Activated CD4-positive, alpha-beta T cell treated with anti-CD3 and anti-CD28 coated beads, Interleukin-2, amount 50 U/mL, for 16 hours (primary cell): Measurements from ENCODE around the gene MTA2.
"Not testable (repeated sequence)": the region's sequence is repeated elsewhere in the genome, so short reads cannot be mapped to it uniquely, and the experiment has no call there.

Source experiments
- DNase-seq: peaks from one replicate; pipeline ENCODE4 v3.0.0-alpha.2; 2020

Gene MTA2

GRCh38 chr11:62565100-62565802, 36.4 kb downstream of the MTA2 start:
- no peak for DNase-seq

GRCh38 chr11:62561677-62562230, 39.9 kb downstream of the MTA2 start:
- DNase-seq = not testable (repeated sequence)

GRCh38 chr11:62560566-62561103, 41.0 kb downstream of the MTA2 start:
- DNase-seq = peak; percentile 77

- not testable (repeated sequence) for DNase-seq
Measured at GRCh38 chr11:62559626-62560025, 42.0 kb downstream of the MTA2 start.

GRCh38 chr11:62559204-62559603, 42.5 kb downstream of the MTA2 start:
- DNase-seq = no peak

GRCh38 chr11:62558669-62559068, 43.0 kb downstream of the MTA2 start:
- no peak for DNase-seq

GRCh38 chr11:62556875-62557631, 44.6 kb downstream of the MTA2 start:
- peak; percentile 94 for DNase-seq

- DNase-seq = peak; percentile 97
Measured at GRCh38 chr11:62556108-62556874, 45.4 kb downstream of the MTA2 start.

- peak; percentile 93 for DNase-seq
Measured at GRCh38 chr11:62555464-62556107, 46.1 kb downstream of the MTA2 start.

- DNase-seq = no peak
Measured at GRCh38 chr11:62554387-62555167, 47.1 kb downstream of the MTA2 start.

GRCh38 chr11:62553839-62554361, 47.8 kb downstream of the MTA2 start:
- DNase-seq = no peak

- peak; percentile 71 for DNase-seq
Measured at GRCh38 chr11:62553080-62553838, 48.4 kb downstream of the MTA2 start.

GRCh38 chr11:62552485-62553079, 49.1 kb downstream of the MTA2 start:
- no peak for DNase-seq

- not testable (repeated sequence) for DNase-seq
Measured at GRCh38 chr11:62550478-62550877, 51.2 kb downstream of the MTA2 start.

GRCh38 chr11:62548545-62549335, 52.9 kb downstream of the MTA2 start:
- DNase-seq = no peak

GRCh38 chr11:62547691-62548281, 53.9 kb downstream of the MTA2 start:
- no peak for DNase-seq

- no peak for DNase-seq
Measured at GRCh38 chr11:62546929-62547625, 54.6 kb downstream of the MTA2 start.
